Astrocyte (in vitro differentiated cells and primary cell): ENCODE measurements around the gene TOM1L2. TPM values are rescaled to one million over a fixed set of nuclear protein-coding genes. Genes with fewer than 3 reads are reported as not detected.

Experiments
- DNase-seq: peaks from one replicate; pipeline ENCODE4 v3.0.0-alpha.2; 2010; ENCODE audit warnings: low read depth
- FAIRE-seq: peaks from 2 replicates; lab custom pipeline; 2011; peaks lifted over from hg19 to GRCh38; lab: Jason Lieb, UNC
- H2AFZ ChIP-seq: 2 replicates; pipeline ENCODE4 v1.6.0; 2012; ENCODE audit warnings: low read depth, low read length, inconsistent platforms
- H3K27ac ChIP-seq: 2 replicates; pipeline ENCODE4 v1.5.1; 2011; ENCODE audit warnings: low read depth, low read length, inconsistent platforms
- H3K27me3 ChIP-seq: 2 replicates; pipeline ENCODE4 v1.6.0; 2011; ENCODE audit warnings: low read length, inconsistent platforms; ENCODE audit not compliant: insufficient read depth
- H3K36me3 ChIP-seq: 2 replicates; pipeline ENCODE4 v1.5.1; 2011; ENCODE audit warnings: low read length, inconsistent platforms; ENCODE audit not compliant: insufficient read depth
- H3K4me1 ChIP-seq: 2 replicates; pipeline ENCODE4 v1.5.1; 2011; ENCODE audit warnings: low read length, inconsistent platforms; ENCODE audit not compliant: insufficient read depth
- H3K4me2 ChIP-seq: 2 replicates; pipeline ENCODE4 v1.6.0; 2012; ENCODE audit warnings: low read length, inconsistent platforms
- H3K4me3 ChIP-seq: 2 replicates; pipeline ENCODE4 v1.5.1; 2011; ENCODE audit warnings: low read depth, mild to moderate bottlenecking, low read length, inconsistent platforms; ENCODE audit not compliant: insufficient read depth
- H3K79me2 ChIP-seq: 2 replicates; pipeline ENCODE4 v1.6.0; 2012; ENCODE audit warnings: mild to moderate bottlenecking, low read length, inconsistent platforms; ENCODE audit not compliant: insufficient read depth
- H3K9ac ChIP-seq: 2 replicates; pipeline ENCODE4 v1.6.0; 2012; ENCODE audit warnings: mild to moderate bottlenecking, low read length, inconsistent platforms
- H3K9me3 ChIP-seq: 2 replicates; pipeline ENCODE4 v1.5.1; 2012; ENCODE audit warnings: low read depth, mild to moderate bottlenecking, low read length, inconsistent platforms; ENCODE audit not compliant: insufficient read depth
- H4K20me1 ChIP-seq: 2 replicates; pipeline ENCODE4 v1.6.0; 2012; ENCODE audit warnings: low read length, inconsistent platforms; ENCODE audit not compliant: insufficient read depth
- H3K27ac Mint-ChIP-seq: one replicate; pipeline ENCODE4 v1.8.0; 2021; ENCODE audit warnings: mild to moderate bottlenecking, mixed read lengths; ENCODE audit not compliant: unreplicated experiment
- H3K27me3 Mint-ChIP-seq: one replicate; pipeline ENCODE4 v1.8.0; 2021; ENCODE audit warnings: low read depth, mixed read lengths; ENCODE audit not compliant: unreplicated experiment
- H3K36me3 Mint-ChIP-seq: one replicate; pipeline ENCODE4 v1.8.0; 2021; ENCODE audit warnings: low read depth, mixed read lengths; ENCODE audit not compliant: unreplicated experiment
- H3K4me1 Mint-ChIP-seq: one replicate; pipeline ENCODE4 v1.8.0; 2021; ENCODE audit warnings: low read depth, mixed read lengths; ENCODE audit not compliant: unreplicated experiment
- H3K4me3 Mint-ChIP-seq: one replicate; pipeline ENCODE4 v1.8.0; 2021; ENCODE audit warnings: mild to moderate bottlenecking, moderate library complexity, mixed read lengths; ENCODE audit not compliant: unreplicated experiment
- H3K9me3 Mint-ChIP-seq: one replicate; pipeline ENCODE4 v1.8.0; 2021; ENCODE audit warnings: mild to moderate bottlenecking, mixed read lengths; ENCODE audit not compliant: unreplicated experiment
- EZH2 ChIP-seq: IDR thresholded peaks from 2 replicates; pipeline ENCODE4 v1.6.1; 2012; ENCODE audit warnings: mild to moderate bottlenecking, low read length, inconsistent platforms; ENCODE audit not compliant: insufficient read depth
- total RNA-seq: library from RNA; stranded (reverse); gene quantifications from 2 replicates; pipeline ENCODE4 v1.2.1, GENCODE V29; 2021
- TF ChIP-seq, protein P1 (sequence below): IDR thresholded peaks from 2 replicates; pipeline ENCODE4 v1.5.1; 2011; ENCODE audit warnings: low read depth, mild to moderate bottlenecking, inconsistent platforms, low read length, moderate library complexity; ENCODE audit not compliant: insufficient read depth

TOM1L2 gene
- total RNA-seq, 1 donor from 2014 or later, result 54.4 TPM

GRCh38 chr17:18011286-18011685 lies 39.1 kb upstream of the TOM1L2 start:
- Mint-ChIP-seq H3K9me3 (peaks cover 3% of the 10 kb centered on the region), H3K36me3 (peaks cover 18% of the 10 kb centered on the region), H3K27me3 (peaks cover under 1% of the 10 kb centered on the region), H3K27ac (no peak overlapping the region), H3K4me1 (peaks cover 11% of the 10 kb centered on the region), H3K4me3 (no peak overlapping the region)
- Histone ChIP-seq H2AFZ (no peak overlapping the region), H3K4me1 (peaks cover 15% of the 10 kb centered on the region), H3K27me3 (peaks cover 2% of the 10 kb centered on the region), H3K27ac (no peak overlapping the region), H3K9me3 (no peaks in the 10 kb centered on the region), H3K4me2 (no peak overlapping the region), H4K20me1 (peaks cover 3% of the 10 kb centered on the region), H3K36me3 (peaks cover 2% of the 10 kb centered on the region), H3K4me3 (no peak overlapping the region), H3K79me2 (no peaks in the 10 kb centered on the region), H3K9ac (no peak overlapping the region)
- TF ChIP-seq, protein P1, sequence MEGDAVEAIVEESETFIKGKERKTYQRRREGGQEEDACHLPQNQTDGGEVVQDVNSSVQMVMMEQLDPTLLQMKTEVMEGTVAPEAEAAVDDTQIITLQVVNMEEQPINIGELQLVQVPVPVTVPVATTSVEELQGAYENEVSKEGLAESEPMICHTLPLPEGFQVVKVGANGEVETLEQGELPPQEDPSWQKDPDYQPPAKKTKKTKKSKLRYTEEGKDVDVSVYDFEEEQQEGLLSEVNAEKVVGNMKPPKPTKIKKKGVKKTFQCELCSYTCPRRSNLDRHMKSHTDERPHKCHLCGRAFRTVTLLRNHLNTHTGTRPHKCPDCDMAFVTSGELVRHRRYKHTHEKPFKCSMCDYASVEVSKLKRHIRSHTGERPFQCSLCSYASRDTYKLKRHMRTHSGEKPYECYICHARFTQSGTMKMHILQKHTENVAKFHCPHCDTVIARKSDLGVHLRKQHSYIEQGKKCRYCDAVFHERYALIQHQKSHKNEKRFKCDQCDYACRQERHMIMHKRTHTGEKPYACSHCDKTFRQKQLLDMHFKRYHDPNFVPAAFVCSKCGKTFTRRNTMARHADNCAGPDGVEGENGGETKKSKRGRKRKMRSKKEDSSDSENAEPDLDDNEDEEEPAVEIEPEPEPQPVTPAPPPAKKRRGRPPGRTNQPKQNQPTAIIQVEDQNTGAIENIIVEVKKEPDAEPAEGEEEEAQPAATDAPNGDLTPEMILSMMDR, result no peak
- DNase-seq (no peak), FAIRE-seq (no peak)

- no peak overlapping the region for H2AFZ ChIP-seq
- H3K4me3 Mint-ChIP-seq, result no peak overlapping the region
- peaks cover 3% of the 10 kb centered on the region for H3K9me3 Mint-ChIP-seq
- H3K27me3 ChIP-seq, result no peaks in the 10 kb centered on the region
- no peak for DNase-seq
- peaks cover 12% of the 10 kb centered on the region for H3K4me1 Mint-ChIP-seq
- no peak overlapping the region for H3K4me3 ChIP-seq
- H4K20me1 ChIP-seq, result no peaks in the 10 kb centered on the region
- no peak overlapping the region for H3K27ac Mint-ChIP-seq
- peak overlapping the region; percentile 31 for H3K27ac ChIP-seq
- TF ChIP-seq, protein P1, result no peak
- TF ChIP-seq EZH2, result no peak
- no peak overlapping the region for H3K9ac ChIP-seq
- H3K79me2 ChIP-seq, result no peaks in the 10 kb centered on the region
- no peaks in the 10 kb centered on the region for H3K9me3 ChIP-seq
- no peaks in the 10 kb centered on the region for H3K36me3 ChIP-seq
- no peak overlapping the region for H3K4me2 ChIP-seq
- peaks cover 15% of the 10 kb centered on the region for H3K4me1 ChIP-seq
- peaks cover 5% of the 10 kb centered on the region for H3K27me3 Mint-ChIP-seq
- peaks cover 22% of the 10 kb centered on the region for H3K36me3 Mint-ChIP-seq
- peak; percentile 17 for FAIRE-seq
Measured at GRCh38 chr17:18009609-18010420, 37.6 kb upstream of the TOM1L2 start.
